OCI-LY7 (cell line): ENCODE results near the gene SLC39A6. TPM values are rescaled to one million over a fixed set of nuclear protein-coding genes. Genes with fewer than 3 reads are reported as not detected.

Experiments used
- BruUV-seq: library from RNA; stranded (reverse); fragments of 400-500 nt; replicated peaks from 2 replicates; lab custom pipeline; 2021; lab: Mats Ljungman, UMichigan
- CTCF ChIA-PET: fragments of 300-600 bp; sonication (Branson Sonifier 250); formaldehyde crosslinking; loops from one replicate; lab custom pipeline; 2022; ENCODE audit warnings: antibody characterized with exemption; ENCODE audit not compliant: unreplicated experiment; lab: Charles Lee
- POLR2A ChIA-PET: fragments of 300-600 bp; sonication (Branson Sonifier 250); formaldehyde crosslinking; loops from one replicate; lab custom pipeline; 2022; ENCODE audit warnings: antibody characterized with exemption; lab: Charles Lee
- DNase-seq: peaks from one replicate; pipeline ENCODE4 v3.0.0-alpha.2; 2015; ENCODE audit warnings: low spot score
- H2AFZ ChIP-seq: fragments of 200-600 bp; sonication (generic), shearing (Covaris generic); 2 replicates; pipeline ENCODE4 v1.6.1; 2014; ENCODE audit warnings: mild to moderate bottlenecking, antibody characterized with exemption, low read length, moderate library complexity
- H3K27ac ChIP-seq: fragments of 200-600 bp; sonication (generic); 2 replicates; pipeline ENCODE4 v1.5.1; 2014; ENCODE audit warnings: mixed run types, low read depth, mild to moderate bottlenecking, moderate library complexity, low read length, inconsistent platforms; ENCODE audit not compliant: poor library complexity, severe bottlenecking
- H3K36me3 ChIP-seq: fragments of 200-600 bp; sonication (generic); 2 replicates; pipeline ENCODE4 v1.6.1; 2014; ENCODE audit warnings: mild to moderate bottlenecking, antibody characterized with exemption, low read length, moderate library complexity, mixed read lengths; ENCODE audit not compliant: insufficient read depth
- H3K4me1 ChIP-seq: fragments of 200-600 bp; sonication (generic); 2 replicates; pipeline ENCODE4 v1.5.1; 2014; ENCODE audit warnings: mild to moderate bottlenecking, low read length; ENCODE audit not compliant: insufficient read depth, poor library complexity, severe bottlenecking
- H3K4me2 ChIP-seq: fragments of 200-600 bp; sonication (generic); 2 replicates; pipeline ENCODE4 v1.6.1; 2014; ENCODE audit warnings: mild to moderate bottlenecking, low read length
- H3K4me3 ChIP-seq: fragments of 200-600 bp; sonication (generic); 2 replicates; pipeline ENCODE4 v1.5.1; 2014; ENCODE audit warnings: mild to moderate bottlenecking, low read depth, low read length; ENCODE audit not compliant: poor library complexity, severe bottlenecking
- H3K79me2 ChIP-seq: fragments of 200-600 bp; sonication (generic); 2 replicates; pipeline ENCODE4 v1.6.1; 2016; ENCODE audit warnings: low read depth, mild to moderate bottlenecking, low read length, moderate library complexity, mixed read lengths; ENCODE audit not compliant: insufficient read depth
- H3K9me2 ChIP-seq: fragments of 200-600 bp; sonication (generic); 2 replicates; pipeline ENCODE4 v1.6.1; 2016; ENCODE audit warnings: mild to moderate bottlenecking, low read length, mixed read lengths; ENCODE audit not compliant: insufficient read depth
- H3K9me3 ChIP-seq: fragments of 200-600 bp; sonication (generic); 2 replicates; pipeline ENCODE4 v1.6.1; 2014; ENCODE audit warnings: mild to moderate bottlenecking, mixed run types, low read length, mixed read lengths
- H4K20me1 ChIP-seq: fragments of 200-600 bp; sonication (generic); 2 replicates; pipeline ENCODE4 v1.6.1; 2014; ENCODE audit warnings: mild to moderate bottlenecking, antibody characterized with exemption, low read length, moderate library complexity, mixed read lengths; ENCODE audit not compliant: insufficient read depth
- CTCF ChIP-seq: fragments of 200-600 bp; sonication (generic); conservative IDR thresholded peaks from 2 replicates; pipeline ENCODE4 v1.5.1; 2014; ENCODE audit warnings: mild to moderate bottlenecking, antibody characterized with exemption, low read length, moderate library complexity, mixed read lengths
- EZH2phosphoT487 ChIP-seq: fragments of 200-600 bp; sonication (generic); IDR thresholded peaks from 2 replicates; pipeline ENCODE4 v1.6.1; 2018; ENCODE audit warnings: low read depth, borderline replicate concordance, mild to moderate bottlenecking, mixed run types, antibody characterized with exemption, low read length, moderate library complexity, mixed read lengths
- intact Hi-C: fragments of 100-400 bp; cut with micrococcal nuclease; formaldehyde crosslinking; loops from one replicate; pipeline ENCODE4 v1.10.0; 2022; ENCODE audit not compliant: unreplicated experiment
- total RNA-seq, 2 experiments: library from RNA; depleted of rRNA in 1 of 2; stranded (reverse); fragments of >200 nt in 1 of 2; shearing (Covaris generic) in 1 of 2; gene quantifications; 2 replicates each; pipeline ENCODE4 v1.2.3, GENCODE V29; 2014 to 2022

The SLC39A6 gene
- total RNA-seq, 2 experiments from 2014 or later = 11.2 to 14.7 TPM

GRCh38 chr18:36114251-36114650 lies 14.9 kb downstream of the SLC39A6 start:
- ChIA-PET POLR2A (interaction anchor here (0.6 to 1.4 kb wide), 2 partner anchors 40 to 100 kb away, joined by 4 to 5 read pairs; no protein-coding TSS in a partner anchor), CTCF (no interaction called here)
- Histone ChIP-seq H4K20me1 (no peaks in the 10 kb centered on the region), H3K27ac (no peak overlapping the region), H3K79me2 (no peaks in the 10 kb centered on the region), H3K4me2 (no peak overlapping the region), H3K9me2 (no peaks in the 10 kb centered on the region), H2AFZ (no peak overlapping the region), H3K36me3 (peaks cover 47% of the 10 kb centered on the region), H3K9me3 (no peaks in the 10 kb centered on the region), H3K4me1 (no peaks in the 10 kb centered on the region), H3K4me3 (no peak overlapping the region)
- intact Hi-C loops = no loop called here
- no peak for DNase-seq
- TF ChIP-seq EZH2phosphoT487 (no peak), CTCF (no peak)
- BruUV-seq = no TSS peak

DNA sequence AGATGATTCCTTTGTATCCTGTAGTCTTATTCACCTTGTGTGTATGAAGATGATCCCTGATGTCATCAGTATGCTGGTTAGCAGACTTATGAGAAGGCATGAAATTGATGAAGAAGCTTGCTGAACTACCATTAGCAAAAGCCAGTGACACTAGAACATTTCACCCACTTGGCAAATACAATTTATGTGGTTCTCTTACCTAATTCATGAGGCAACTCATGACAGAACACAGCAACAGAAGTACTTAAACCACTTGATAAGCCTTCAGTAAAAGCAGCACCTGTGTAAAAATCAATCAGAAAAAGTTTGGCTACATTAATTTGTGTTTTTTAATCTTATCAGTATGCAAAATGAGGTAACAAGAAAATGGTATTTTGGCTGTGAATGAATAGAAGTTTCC lies 16.8 kb downstream of the SLC39A6 start:
- H3K4me3 ChIP-seq = no peak overlapping the region
- no TSS peak for BruUV-seq
- H3K9me2 ChIP-seq = no peaks in the 10 kb centered on the region
- H3K79me2 ChIP-seq = no peaks in the 10 kb centered on the region
- intact Hi-C loops = no loop called here
- H4K20me1 ChIP-seq = no peaks in the 10 kb centered on the region
- POLR2A ChIA-PET = no interaction called here
- H3K27ac ChIP-seq = no peak overlapping the region
- H3K4me2 ChIP-seq = no peak overlapping the region
- no peak for TF ChIP-seq CTCF
- no peak for TF ChIP-seq EZH2phosphoT487
- no peaks in the 10 kb centered on the region for H3K9me3 ChIP-seq
- no peak overlapping the region for H2AFZ ChIP-seq
- DNase-seq = no peak
- H3K4me1 ChIP-seq = no peaks in the 10 kb centered on the region
- CTCF ChIA-PET = no interaction called here
- H3K36me3 ChIP-seq = peaks cover 47% of the 10 kb centered on the region

- H3K4me2 ChIP-seq = no peak overlapping the region
- no peaks in the 10 kb centered on the region for H3K79me2 ChIP-seq
- H4K20me1 ChIP-seq = no peaks in the 10 kb centered on the region
- no TSS peak for BruUV-seq
- H3K36me3 ChIP-seq = peaks cover 34% of the 10 kb centered on the region
- no peaks in the 10 kb centered on the region for H3K9me3 ChIP-seq
- no peak overlapping the region for H2AFZ ChIP-seq
- intact Hi-C loops = no loop called here
- H3K4me1 ChIP-seq = no peaks in the 10 kb centered on the region
- no peak for DNase-seq
- POLR2A ChIA-PET = no interaction called here
- TF ChIP-seq CTCF (no peak), EZH2phosphoT487 (no peak)
- no peaks in the 10 kb centered on the region for H3K9me2 ChIP-seq
- CTCF ChIA-PET = no interaction called here
- H3K4me3 ChIP-seq = no peak overlapping the region
- H3K27ac ChIP-seq = no peak overlapping the region
Measured at GRCh38 chr18:36109737-36110136, 19.4 kb downstream of the SLC39A6 start.
